ENCODE measurements around the gene ICA1. TPM values are rescaled to one million over a fixed set of nuclear protein-coding genes. Genes with fewer than 3 reads are reported as not detected.

The ICA1 gene
- polyA plus RNA-seq, 2 of the 4 experiments (the other 2 are of a cell fraction), result 0.66 to 2.0 TPM

GRCh38 chr7:8172372-8173354, 89.3 kb downstream of the ICA1 start:
- Histone ChIP-seq H3K4me1 (no peaks in the 10 kb centered on the region), H3K4me2 (no peak overlapping the region), H3K9me3 (no peaks in the 10 kb centered on the region), H3K4me3 (no peak overlapping the region), H3K27ac (no peak overlapping the region)
- DNase-seq (ENCODE audit: low read depth in 1 of 2, low spot score in 1 of 2), result no peak
- 47% methylated on average over 5 of the region's 5 CpGs for WGBS (ENCODE audit: missing lambda C conversion rate)
- ChIA-PET CTCF (no interaction called here), POLR2A (no interaction called here)
- FAIRE-seq, result peak; percentile 13
- peak in 1 of 2 experiments; percentile 13; a peak in 1 of 4 replicates for TF ChIP-seq CEBPB (IDR thresholded peaks at IDR 0.05)
- no peak for TF ChIP-seq RNF2 (IDR thresholded peaks at IDR 0.05; ENCODE audit: borderline replicate concordance, low read depth)
- no peak for ATAC-seq

- DNase-seq (ENCODE audit: low read depth in 1 of 2, low spot score in 1 of 2), result no peak
- CTCF ChIA-PET, result no interaction called here
Observed at GRCh38 chr7:8169171-8169570, 92.8 kb downstream of the ICA1 start.

GRCh38 chr7:8168336-8168735, 93.6 kb downstream of the ICA1 start:
- CTCF ChIA-PET, result interaction anchor here (1.5 kb wide), 1 partner anchor 11 kb away, joined by 3 read pairs; no protein-coding TSS in a partner anchor
- Histone ChIP-seq H3K4me3 (no peak overlapping the region), H3K27ac (no peak overlapping the region), H3K4me2 (no peak overlapping the region), H3K9me3 (no peaks in the 10 kb centered on the region), H3K4me1 (no peaks in the 10 kb centered on the region)
- FAIRE-seq (no peak), DNase-seq (ENCODE audit: low read depth in 1 of 2, low spot score in 1 of 2) (no peak), ATAC-seq (no peak)
- 3% methylated on average over 3 of the region's 3 CpGs for WGBS (ENCODE audit: missing lambda C conversion rate)
- POLR2A ChIA-PET, result no interaction called here
- TF ChIP-seq, protein P1, sequence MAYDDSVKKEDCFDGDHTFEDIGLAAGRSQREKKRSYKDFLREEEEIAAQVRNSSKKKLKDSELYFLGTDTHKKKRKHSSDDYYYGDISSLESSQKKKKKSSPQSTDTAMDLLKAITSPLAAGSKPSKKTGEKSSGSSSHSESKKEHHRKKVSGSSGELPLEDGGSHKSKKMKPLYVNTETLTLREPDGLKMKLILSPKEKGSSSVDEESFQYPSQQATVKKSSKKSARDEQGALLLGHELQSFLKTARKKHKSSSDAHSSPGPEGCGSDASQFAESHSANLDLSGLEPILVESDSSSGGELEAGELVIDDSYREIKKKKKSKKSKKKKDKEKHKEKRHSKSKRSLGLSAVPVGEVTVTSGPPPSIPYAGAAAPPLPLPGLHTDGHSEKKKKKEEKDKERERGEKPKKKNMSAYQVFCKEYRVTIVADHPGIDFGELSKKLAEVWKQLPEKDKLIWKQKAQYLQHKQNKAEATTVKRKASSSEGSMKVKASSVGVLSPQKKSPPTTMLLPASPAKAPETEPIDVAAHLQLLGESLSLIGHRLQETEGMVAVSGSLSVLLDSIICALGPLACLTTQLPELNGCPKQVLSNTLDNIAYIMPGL (CRISPR knock-in tag; IDR thresholded peaks at IDR 0.05; ENCODE audit: borderline replicate concordance), result no peak
- TF ChIP-seq FOXS1 (CRISPR knock-in tag; IDR thresholded peaks at IDR 0.05) (no peak), POLR2AphosphoS2 (conservative IDR thresholded peaks at IDR 0.05; ENCODE audit: low read length) (no peak), EHF (CRISPR knock-in tag; IDR thresholded peaks at IDR 0.05) (no peak)
- TF ChIP-seq, protein P2, sequence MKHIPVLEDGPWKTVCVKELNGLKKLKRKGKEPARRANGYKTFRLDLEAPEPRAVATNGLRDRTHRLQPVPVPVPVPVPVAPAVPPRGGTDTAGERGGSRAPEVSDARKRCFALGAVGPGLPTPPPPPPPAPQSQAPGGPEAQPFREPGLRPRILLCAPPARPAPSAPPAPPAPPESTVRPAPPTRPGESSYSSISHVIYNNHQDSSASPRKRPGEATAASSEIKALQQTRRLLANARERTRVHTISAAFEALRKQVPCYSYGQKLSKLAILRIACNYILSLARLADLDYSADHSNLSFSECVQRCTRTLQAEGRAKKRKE (CRISPR knock-in tag; IDR thresholded peaks at IDR 0.05; ENCODE audit: low read depth), result no peak

More at GRCh38 chr7:8169171-8169570, 92.8 kb downstream of the ICA1 start:
- H3K9me3 ChIP-seq, result no peaks in the 10 kb centered on the region
- no peak overlapping the region for H3K4me2 ChIP-seq
- H3K27ac ChIP-seq, result no peak overlapping the region
- no peaks in the 10 kb centered on the region for H3K4me1 ChIP-seq
- ATAC-seq, result no peak
- H3K4me3 ChIP-seq, result no peak overlapping the region
- TF ChIP-seq NFE2L2 (conservative IDR thresholded peaks at IDR 0.05; ENCODE audit: low read length) (no peak), FOSL2 (IDR thresholded peaks at IDR 0.05) (no peak), FOSL2 (CRISPR knock-in tag; IDR thresholded peaks at IDR 0.05) (no peak), BCL3 (IDR thresholded peaks at IDR 0.05) (no peak), EHMT2 (IDR thresholded peaks at IDR 0.05; ENCODE audit: low read depth) (no peak), JUN (IDR thresholded peaks at IDR 0.05) (no peak)
- FAIRE-seq, result no peak
- POLR2A ChIA-PET, result no interaction called here
- 3% methylated on average over 1 of the region's 1 CpG for WGBS (ENCODE audit: missing lambda C conversion rate)

GRCh38 chr7:8165150-8165549, 96.8 kb downstream of the ICA1 start:
- CTCF ChIA-PET, result no interaction called here
- no peak overlapping the region for H3K27ac ChIP-seq
- POLR2A ChIA-PET, result no interaction called here
- FAIRE-seq (no peak), ATAC-seq (no peak), DNase-seq (ENCODE audit: low read depth in 1 of 2, low spot score in 1 of 2) (no peak)
- no peaks in the 10 kb centered on the region for H3K9me3 ChIP-seq
- H3K4me3 ChIP-seq, result no peak overlapping the region
- H3K4me2 ChIP-seq, result no peak overlapping the region
- H3K4me1 ChIP-seq, result no peaks in the 10 kb centered on the region
- TF ChIP-seq MYC (IDR thresholded peaks at IDR 0.05; ENCODE audit: borderline replicate concordance, low read length) (no peak), POLR2AphosphoS2 (conservative IDR thresholded peaks at IDR 0.05; ENCODE audit: low read length) (no peak), CEBPB (IDR thresholded peaks at IDR 0.05) (no peak), NR3C1 (IDR thresholded peaks at IDR 0.05) (no peak)
- WGBS (ENCODE audit: missing lambda C conversion rate), result 13% methylated on average over 4 of the region's 4 CpGs
